NB4 (cell line): ENCODE results near the gene ST6GALNAC3.

Source experiments
- DNase-seq: peaks from one replicate; pipeline ENCODE4 v3.0.0; 2010; ENCODE audit warnings: low read depth
- H3K4me3 ChIP-seq: one replicate; pipeline ENCODE4 v1.5.1; 2011; ENCODE audit warnings: mild to moderate bottlenecking, low read depth, low read length, moderate library complexity
- CTCF ChIP-seq: IDR thresholded peaks from one replicate; pipeline ENCODE4 v1.5.1; 2012; ENCODE audit warnings: low read depth, low read length
- MYC ChIP-seq: IDR thresholded peaks from 2 replicates; pipeline ENCODE4 v1.6.1; 2011; ENCODE audit warnings: low read depth, low read length
- POLR2A ChIP-seq: IDR thresholded peaks from 2 replicates; pipeline ENCODE4 v1.6.1; 2011; ENCODE audit warnings: mild to moderate bottlenecking; ENCODE audit not compliant: insufficient read length; ENCODE audit errors: extremely low read depth
- TF ChIP-seq, protein P1 (sequence below): IDR thresholded peaks from 2 replicates; pipeline ENCODE4 v1.6.1; 2011; ENCODE audit warnings: low read depth, low read length

ST6GALNAC3 gene

GRCh38 chr1:76507376-76507775, 432.8 kb downstream of the ST6GALNAC3 start:
- no peak overlapping the region for H3K4me3 ChIP-seq
- TF ChIP-seq CTCF = no peak
- no peak for TF ChIP-seq MYC
- TF ChIP-seq POLR2A = no peak
- TF ChIP-seq, protein P1, sequence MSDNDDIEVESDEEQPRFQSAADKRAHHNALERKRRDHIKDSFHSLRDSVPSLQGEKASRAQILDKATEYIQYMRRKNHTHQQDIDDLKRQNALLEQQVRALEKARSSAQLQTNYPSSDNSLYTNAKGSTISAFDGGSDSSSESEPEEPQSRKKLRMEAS = no peak
- DNase-seq = no peak

GRCh38 chr1:76508871-76509270, 434.3 kb downstream of the ST6GALNAC3 start:
- TF ChIP-seq, protein P1 = no peak
- TF ChIP-seq MYC (no peak), POLR2A (no peak), CTCF (no peak)
- no peak overlapping the region for H3K4me3 ChIP-seq
- DNase-seq = no peak

DNA sequence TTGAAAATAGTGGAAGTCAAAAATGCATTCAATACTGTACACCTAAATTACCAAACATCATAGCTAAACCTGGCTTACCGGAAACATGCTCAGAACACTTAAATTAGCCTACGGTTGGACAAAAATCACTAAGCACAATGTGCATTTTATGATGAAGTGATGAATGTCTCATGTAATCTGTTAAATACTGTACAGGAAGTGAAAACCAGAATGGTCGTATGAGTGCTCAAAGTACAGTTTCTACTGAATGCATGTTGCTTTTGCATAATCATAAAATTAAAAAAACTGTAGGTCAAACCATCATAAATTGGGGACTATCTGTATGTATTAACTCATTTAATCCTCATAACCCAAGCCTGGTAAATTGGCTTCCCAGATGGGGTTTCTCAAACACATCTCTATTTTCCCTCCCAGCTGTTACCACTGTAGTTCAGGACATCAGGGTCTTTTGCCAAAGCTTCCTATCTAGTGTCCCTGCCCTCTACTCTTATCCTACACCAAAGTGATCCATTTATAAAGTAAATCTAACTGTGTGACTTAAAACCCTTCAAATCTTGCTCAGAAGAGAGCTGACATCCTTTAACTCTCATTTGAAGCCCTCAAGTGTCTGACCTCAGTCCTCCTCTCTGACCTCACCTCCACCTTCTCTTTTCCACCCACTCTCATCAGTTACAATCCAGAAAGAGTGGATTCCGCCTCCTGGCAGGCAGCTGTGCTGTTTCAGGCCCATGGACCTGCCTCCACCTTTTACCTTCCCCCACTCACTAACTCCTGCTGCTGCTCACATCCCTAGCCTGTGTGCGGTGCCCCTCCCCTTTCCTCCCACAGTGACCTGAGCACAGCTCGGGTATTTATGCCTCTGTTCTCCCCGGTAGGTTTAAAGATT, 436.4 kb downstream of the ST6GALNAC3 start:
- DNase-seq = no peak
- TF ChIP-seq CTCF (no peak), POLR2A (no peak), MYC (no peak)
- TF ChIP-seq, protein P1 = no peak
- no peak overlapping the region for H3K4me3 ChIP-seq

DNA sequence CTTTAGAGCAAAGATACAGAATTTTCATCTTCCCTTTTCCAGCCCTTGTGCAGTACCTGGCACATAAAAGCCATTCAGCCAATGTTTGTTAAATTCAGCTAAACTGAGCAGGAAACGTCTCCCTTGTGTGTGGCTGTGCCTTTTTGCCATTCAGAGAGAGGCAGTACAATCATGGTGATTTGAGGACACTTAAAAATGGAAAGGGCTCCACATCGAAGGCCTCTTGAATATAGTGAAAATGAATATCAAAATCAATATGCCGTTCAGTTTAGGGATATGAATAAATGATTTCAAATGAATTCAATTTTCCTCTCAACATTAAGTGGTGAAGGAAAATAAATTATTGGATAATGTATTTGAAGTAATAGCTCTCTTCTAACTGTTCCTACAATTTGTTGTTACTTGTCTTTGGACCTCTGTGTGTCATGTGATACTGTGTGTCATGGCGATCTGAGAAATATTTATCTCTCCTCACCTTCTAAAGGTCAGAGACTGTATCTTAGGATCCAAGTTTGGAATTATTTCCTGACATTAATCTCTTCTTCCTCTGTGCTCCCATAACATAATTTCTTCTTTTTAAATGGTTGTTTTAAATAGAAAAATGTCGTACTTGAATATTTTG, 437.1 kb downstream of the ST6GALNAC3 start:
- TF ChIP-seq POLR2A (no peak), MYC (no peak), CTCF (no peak)
- TF ChIP-seq, protein P1 = no peak

DNA sequence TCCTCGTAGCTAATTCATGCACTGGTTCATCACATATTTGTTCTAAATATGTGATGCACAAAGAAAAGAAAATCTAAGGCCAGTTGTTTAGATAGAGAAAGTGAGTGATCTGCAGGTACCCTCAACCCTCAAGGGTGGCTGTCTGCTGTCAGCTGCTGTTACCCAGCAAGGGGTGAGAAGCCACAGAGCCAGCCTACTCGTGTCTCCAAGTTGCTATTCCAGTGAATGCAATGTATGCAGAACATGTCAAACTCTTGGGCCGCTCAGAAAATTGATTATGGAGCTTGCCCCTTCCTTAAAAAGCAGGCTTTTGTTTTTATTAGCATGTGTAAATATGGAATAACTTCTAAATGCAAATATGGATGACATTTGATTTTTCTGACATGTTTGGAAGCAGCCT, 456.4 kb downstream of the ST6GALNAC3 start:
- DNase-seq = no peak
- H3K4me3 ChIP-seq = no peak overlapping the region
- TF ChIP-seq MYC = no peak
- TF ChIP-seq, protein P1 = no peak

More for the DNA sequence above, 437.1 kb downstream of the ST6GALNAC3 start:
- DNase-seq = no peak
- no peak overlapping the region for H3K4me3 ChIP-seq

DNA sequence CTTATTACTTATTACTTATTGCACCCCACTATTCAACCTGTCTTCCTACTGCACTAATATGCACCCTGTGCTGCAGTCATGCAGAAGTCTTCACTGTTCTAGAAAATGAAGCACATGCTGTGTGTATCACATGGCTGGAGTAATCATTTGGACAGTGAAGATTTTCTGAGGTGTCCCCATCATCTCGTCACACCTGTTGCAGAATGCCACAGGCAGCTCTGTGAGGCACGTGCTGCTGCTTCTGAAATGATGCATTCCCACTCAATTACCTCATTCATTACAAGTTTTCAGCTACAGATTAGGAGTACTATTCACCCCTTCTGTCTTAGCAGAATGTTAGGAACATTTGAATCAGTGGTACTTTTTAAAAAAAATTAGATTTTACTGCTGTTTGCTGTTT, 467.1 kb downstream of the ST6GALNAC3 start:
- no peak for DNase-seq
- no peak for TF ChIP-seq MYC
- TF ChIP-seq POLR2A = no peak
- TF ChIP-seq, protein P1 = no peak
- no peak for TF ChIP-seq CTCF
- H3K4me3 ChIP-seq = no peak overlapping the region
